ENCODE data around the gene UBXN1.

- TF ChIP-seq CTCF (IDR thresholded peaks at IDR 0.05; ENCODE audit: insufficient read depth, low read length, poor library complexity, severe bottlenecking) (no peak), EZH2phosphoT487 (conservative IDR thresholded peaks at IDR 0.05; ENCODE audit: low read length) (no peak)
Measured at GRCh38 chr11:62627713-62628112, 51.2 kb downstream of the UBXN1 start.
